Right lobe of liver (tissue), 4 donors: Measurements from ENCODE around the gene NCAM2.

Experiments used
- CTCF ChIP-seq, 4 donors: fragments of 200-600 bp in 3 of 4; fragments of 450-650 bp in 1 of 4; IDR thresholded peaks; one replicate each; pipeline versions ENCODE4 v1.5.1 to v1.8.0; 2016 to 2022; ENCODE audit warnings: antibody characterized with exemption in 4 of 4, mild to moderate bottlenecking in 2 of 4
- POLR2A ChIP-seq: fragments of 450-650 bp; IDR thresholded peaks from one replicate; pipeline ENCODE4 v1.6.1; 2017; ENCODE audit warnings: antibody characterized with exemption, mild to moderate bottlenecking
- donor health status: DM: no; HTN: no; CAD: no.
- donor health status: DM: no; HTN: no; CAD: no.
- donor health status: DM: no; HTN: yes; CAD: no.

GRCh38 chr21:21046063-21046462, 47.9 kb downstream of the NCAM2 start:
- TF ChIP-seq CTCF (IDR thresholded peaks at IDR 0.05) (no peak), POLR2A (no peak)
